Mononuclear cell (primary cell): ENCODE data around the gene ATAD1. TPM values are rescaled to one million over a fixed set of nuclear protein-coding genes. Genes with fewer than 3 reads are reported as not detected.
"Not testable (repeated sequence)": the region's sequence is repeated elsewhere in the genome, so short reads cannot be mapped to it uniquely, and the experiment has no call there.

Experiments
- H3K27me3 ChIP-seq: 2 replicates; pipeline ENCODE4 v1.6.0; 2011; ENCODE audit warnings: low read length, control low read depth; ENCODE audit not compliant: insufficient read depth
- H3K4me1 ChIP-seq: 2 replicates; pipeline ENCODE4 v1.5.1; 2011; ENCODE audit warnings: mild to moderate bottlenecking, low read length, control low read depth; ENCODE audit not compliant: insufficient read depth
- H3K4me3 ChIP-seq: 2 replicates; pipeline ENCODE4 v1.5.1; 2011; ENCODE audit warnings: mild to moderate bottlenecking, low read length, moderate library complexity
- H3K9me3 ChIP-seq: 2 replicates; pipeline ENCODE4 v1.5.1; 2011; ENCODE audit warnings: low read depth, mild to moderate bottlenecking, control low read depth, low read length
- total RNA-seq: library from RNA; depleted of rRNA; stranded (reverse); fragments of >200 nt; gene quantifications from one replicate; pipeline ENCODE4 v1.2.3, GENCODE V29; 2012

ATAD1 gene
- total RNA-seq, 1 donor: 63.8 TPM

DNA sequence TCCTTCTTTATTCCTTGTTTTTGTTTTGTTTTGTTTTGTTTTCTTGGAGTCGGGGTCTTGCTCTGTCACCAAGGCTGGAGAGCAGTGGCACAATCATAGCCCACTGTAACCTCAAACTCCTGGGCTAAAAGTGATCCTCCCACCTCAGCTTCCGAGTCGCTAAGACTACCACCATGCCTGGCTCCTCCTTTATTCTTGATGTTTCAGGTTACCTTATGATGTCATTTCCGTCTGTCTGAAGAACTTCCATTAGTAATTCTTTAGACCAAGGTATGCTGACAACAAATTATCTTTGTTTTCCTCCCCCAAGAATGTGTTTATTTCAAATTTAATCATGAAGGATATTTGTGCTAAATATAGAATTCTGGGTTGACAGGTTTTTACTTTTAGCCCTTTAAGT is 18.1 kb upstream of the ATAD1 start:
- H3K9me3 ChIP-seq: no peaks in the 10 kb centered on the region
- no peaks in the 10 kb centered on the region for H3K27me3 ChIP-seq
- no peak overlapping the region for H3K4me3 ChIP-seq
- H3K4me1 ChIP-seq: no peaks in the 10 kb centered on the region

DNA sequence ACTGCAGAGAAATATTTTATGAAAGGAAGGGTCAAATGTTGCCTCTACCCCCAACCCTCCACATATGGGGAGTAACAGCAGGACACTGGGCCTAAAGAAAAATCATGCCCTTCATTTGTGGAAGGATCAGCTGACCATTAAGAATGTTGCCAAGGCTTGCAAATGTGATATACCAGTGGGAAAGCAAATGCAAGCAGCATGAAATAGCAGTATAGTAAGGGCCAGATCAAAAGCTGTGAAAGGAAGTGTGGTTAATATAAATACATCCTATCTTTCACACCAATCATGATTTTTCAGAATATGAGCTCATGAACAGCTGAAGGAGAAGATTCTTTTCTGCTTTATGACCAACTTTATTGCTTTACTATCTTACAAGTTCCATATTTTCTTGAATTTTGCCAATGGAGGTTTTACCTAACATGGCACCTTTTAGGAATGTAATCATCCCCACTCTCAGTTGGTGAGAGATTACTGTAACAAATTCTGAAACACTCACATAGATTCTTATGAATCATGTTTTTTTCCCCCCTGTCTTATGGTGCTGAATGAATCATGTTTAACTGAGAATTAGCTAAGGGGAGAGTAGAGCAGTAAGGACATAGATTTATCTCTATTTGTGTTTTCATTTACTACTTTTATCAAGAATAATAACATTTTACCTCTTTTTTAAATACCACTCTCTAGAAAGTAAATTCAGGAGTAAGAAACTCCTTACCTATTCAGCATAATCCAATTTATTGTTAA is 12.1 kb upstream of the ATAD1 start:
- Histone ChIP-seq H3K9me3 (no peaks in the 10 kb centered on the region), H3K4me3 (no peak overlapping the region), H3K4me1 (no peaks in the 10 kb centered on the region), H3K27me3 (no peaks in the 10 kb centered on the region)

DNA sequence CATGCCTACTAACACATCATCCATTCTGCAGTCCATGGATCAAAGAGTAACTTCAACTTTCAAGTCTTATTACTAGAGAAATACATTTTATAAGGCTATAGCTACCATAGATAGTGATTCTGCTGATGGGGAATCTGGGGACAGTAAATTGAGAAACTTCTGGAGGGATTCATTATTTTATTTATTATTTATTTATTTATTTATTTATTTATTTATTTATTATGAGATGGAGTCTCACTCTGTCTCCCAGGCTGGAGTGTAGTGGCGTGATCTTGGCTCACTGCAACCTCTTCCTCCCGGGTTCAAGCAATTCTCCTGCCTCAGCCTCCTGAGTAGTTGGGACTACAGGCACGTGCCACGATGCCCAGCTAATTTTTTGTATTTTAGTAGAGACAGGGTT is 11.0 kb upstream of the ATAD1 start:
- not testable (repeated sequence) for H3K9me3 ChIP-seq, H3K4me1 ChIP-seq, H3K4me3 ChIP-seq, H3K27me3 ChIP-seq

DNA sequence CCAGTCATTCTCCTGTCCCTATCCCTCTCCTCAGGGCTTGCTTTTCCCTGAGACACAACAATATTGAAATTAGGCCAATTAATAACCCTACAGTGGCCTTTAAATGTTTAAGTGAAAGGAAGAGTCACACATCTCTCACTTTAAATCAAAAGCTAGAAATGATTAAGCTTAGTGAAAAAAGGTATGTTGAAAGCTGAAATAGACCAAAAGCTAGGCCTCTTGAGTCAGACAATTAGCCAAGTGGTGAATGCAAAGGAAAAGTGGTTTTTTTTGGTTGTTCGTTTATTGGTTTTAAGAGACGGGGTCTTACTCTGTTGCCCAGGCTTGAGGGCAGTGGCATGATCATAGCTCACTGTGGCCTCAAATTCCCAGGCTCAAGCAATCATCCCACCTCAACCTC is 9.7 kb upstream of the ATAD1 start:
- no peak overlapping the region for H3K4me3 ChIP-seq
- H3K27me3 ChIP-seq: no peaks in the 10 kb centered on the region
- no peaks in the 10 kb centered on the region for H3K4me1 ChIP-seq
- no peaks in the 10 kb centered on the region for H3K9me3 ChIP-seq

DNA sequence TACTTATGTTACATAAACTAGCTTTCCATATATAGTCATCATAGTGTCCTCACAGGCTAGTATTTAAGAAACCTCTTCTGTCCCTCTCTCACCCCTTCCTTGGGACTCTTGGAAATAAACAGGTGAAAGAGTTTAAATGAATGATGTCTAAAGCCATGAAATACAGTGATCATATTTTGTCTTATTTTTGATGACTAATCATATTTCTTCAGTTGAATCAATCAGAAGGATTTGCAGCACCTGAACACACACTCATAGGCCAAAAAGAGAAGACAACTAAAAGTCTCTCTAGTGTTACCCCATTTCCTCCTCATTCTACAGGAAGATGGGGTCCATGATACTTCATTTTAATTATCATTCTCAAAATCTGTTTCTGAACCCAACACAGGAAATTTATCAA is 8.6 kb upstream of the ATAD1 start:
- Histone ChIP-seq H3K4me3 (no peak overlapping the region), H3K4me1 (no peaks in the 10 kb centered on the region), H3K27me3 (no peaks in the 10 kb centered on the region), H3K9me3 (no peaks in the 10 kb centered on the region)

DNA sequence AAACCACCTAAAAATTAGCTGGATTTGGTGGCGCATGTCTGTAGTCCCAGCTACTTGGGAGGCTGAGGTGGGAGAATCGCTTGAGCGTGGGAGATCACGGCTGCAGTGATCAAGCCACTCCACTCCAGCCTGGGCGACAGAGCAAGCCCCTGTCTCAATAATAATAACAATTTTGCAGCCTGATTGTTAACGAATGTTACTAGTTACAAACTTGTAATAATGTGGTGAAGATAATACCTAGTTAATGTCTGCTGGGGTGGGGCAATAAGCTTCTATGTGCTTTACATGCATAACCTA is 1.2 kb upstream of the ATAD1 start:
- Histone ChIP-seq H3K27me3 (no peaks in the 10 kb centered on the region), H3K4me1 (peaks cover 17% of the 10 kb centered on the region), H3K9me3 (no peaks in the 10 kb centered on the region), H3K4me3 (no peak overlapping the region)

DNA sequence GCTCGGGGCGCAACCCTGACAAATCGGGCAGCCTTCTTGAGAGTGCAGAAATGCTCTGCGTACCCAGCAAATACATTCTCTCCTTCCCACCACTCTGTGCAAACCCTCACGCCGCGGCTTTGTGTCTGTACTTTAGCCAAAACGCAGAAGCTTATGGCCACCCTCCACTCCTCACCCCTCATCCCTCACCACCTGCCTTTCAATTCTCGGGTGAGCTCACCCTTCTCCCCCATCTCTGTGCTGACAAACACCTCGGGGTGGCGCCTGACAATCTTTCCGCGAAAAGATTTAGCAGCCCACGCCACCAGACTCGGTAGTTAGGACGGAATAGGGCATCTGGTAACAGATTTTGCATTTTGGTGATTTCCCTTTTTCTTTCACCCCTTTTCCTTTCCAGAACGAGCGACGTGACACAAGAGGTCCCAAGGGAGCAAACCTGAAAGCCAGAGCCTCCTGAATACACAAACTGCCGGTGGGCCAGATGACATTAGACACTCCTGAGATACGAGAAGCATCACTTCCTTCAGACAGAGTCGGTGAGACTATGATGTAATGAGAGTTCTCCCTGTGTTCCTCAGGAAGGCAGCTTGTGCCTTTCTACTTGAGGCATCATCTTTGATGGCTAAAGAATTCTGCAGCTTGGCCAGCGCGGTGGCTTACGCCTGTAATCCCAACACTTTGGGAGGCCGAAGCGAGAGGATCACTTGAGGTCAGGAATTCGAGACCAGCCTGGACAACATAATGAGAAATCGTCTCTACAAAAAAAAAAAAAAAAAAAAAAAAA is 671 bp upstream of the ATAD1 start:
- H3K4me3 ChIP-seq: peak overlapping the region; percentile 76
- no peaks in the 10 kb centered on the region for H3K27me3 ChIP-seq
- no peaks in the 10 kb centered on the region for H3K9me3 ChIP-seq
- H3K4me1 ChIP-seq: peaks cover 17% of the 10 kb centered on the region

DNA sequence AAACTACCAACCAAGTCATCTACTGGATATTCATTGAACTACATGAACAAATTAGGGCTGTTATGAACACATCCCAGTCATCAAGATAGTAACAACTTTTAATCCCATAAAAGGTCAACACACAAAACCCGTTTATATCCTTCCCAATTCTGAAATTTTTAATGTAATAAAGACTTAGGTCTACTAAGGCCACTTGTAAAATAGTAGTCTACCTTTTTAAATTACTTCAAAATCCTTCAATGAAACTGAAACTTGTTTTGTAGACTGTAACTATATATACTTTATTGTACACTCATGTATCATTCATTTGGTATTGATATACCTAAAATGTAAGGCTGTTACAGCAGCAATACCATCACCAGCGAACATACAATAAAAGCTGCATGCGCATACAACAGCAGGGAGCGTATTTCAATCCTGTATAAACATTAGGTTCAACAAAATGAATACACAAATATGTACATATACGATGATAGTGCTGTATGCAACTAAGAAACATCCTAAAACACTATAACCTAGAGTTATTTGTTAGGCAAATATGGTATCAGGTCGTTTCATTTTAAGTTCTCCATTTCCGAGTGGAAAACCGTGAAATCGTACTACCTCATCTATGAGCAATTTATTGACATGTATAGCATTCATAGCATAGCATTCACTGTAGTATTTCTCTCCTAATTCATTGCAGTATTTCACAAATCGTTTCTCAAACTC is 973 bp downstream of the ATAD1 start:
- H3K4me3 ChIP-seq: peak overlapping the region; percentile 76
- H3K4me1 ChIP-seq: peaks cover 17% of the 10 kb centered on the region
- no peaks in the 10 kb centered on the region for H3K27me3 ChIP-seq
- no peaks in the 10 kb centered on the region for H3K9me3 ChIP-seq

DNA sequence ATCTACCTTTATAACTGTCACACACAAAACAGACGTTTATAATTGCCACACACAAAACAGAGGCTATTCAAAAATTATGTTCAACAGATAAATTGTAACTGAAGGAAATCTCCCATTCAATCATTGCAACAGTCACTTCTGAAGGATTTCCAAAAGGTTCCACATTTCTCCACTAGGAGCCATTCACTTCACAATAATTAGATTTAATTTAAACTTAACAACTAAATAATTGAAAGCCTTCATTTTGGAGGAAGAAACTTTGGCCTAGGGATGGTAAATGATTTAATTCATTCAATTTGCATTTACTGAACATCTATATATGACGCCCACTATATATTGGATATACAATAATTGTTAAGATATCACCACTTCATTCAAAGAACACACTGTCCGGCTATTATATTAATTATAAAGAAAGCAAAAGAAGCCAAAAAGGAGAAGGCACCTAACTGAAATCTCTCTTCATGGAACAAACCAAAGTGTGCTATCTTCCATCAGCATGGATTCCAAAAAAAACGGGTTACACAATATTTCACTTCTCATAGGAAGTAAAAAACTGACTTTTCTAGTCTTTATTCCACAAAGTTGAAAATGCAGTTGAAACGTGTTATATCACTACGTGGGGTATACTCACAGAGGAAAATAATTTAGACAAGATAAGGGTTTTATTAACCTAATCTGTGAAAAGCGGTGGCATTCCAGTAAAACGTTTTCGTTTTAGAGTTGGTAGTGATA is 1.7 kb downstream of the ATAD1 start:
- Histone ChIP-seq H3K4me1 (peaks cover 17% of the 10 kb centered on the region), H3K27me3 (no peaks in the 10 kb centered on the region), H3K9me3 (no peaks in the 10 kb centered on the region), H3K4me3 (no peak overlapping the region)

DNA sequence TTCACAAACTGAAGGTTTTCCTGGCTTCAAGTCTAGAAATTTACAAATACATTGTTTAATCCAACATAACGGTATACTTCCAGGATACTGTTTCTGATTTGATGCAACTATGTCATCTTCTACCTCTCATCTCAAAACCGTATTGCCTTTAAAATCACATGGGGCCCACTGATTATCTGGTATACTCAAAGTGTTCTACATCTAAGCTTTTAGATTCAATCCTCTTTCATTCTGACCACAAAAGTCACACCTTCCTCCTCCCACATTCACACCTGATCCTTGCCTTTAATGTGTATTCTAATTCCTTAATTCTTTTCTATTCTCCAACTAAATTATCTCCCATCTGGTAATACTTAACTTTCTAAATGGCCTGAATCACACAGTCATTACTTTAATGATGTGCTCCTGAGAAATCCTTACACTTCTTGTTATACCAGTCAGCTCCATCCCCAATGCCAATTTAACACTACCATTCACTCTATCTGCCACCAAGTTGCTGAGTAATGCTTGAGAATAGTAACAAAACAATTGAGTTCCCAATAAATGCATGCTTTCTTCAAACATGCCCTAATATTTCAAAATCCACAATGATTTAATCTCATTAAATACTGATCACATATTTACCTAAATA is 13.0 kb downstream of the ATAD1 start:
- H3K4me1 ChIP-seq: no peaks in the 10 kb centered on the region
- no peaks in the 10 kb centered on the region for H3K27me3 ChIP-seq
- H3K9me3 ChIP-seq: peaks cover 10% of the 10 kb centered on the region
- no peak overlapping the region for H3K4me3 ChIP-seq

DNA sequence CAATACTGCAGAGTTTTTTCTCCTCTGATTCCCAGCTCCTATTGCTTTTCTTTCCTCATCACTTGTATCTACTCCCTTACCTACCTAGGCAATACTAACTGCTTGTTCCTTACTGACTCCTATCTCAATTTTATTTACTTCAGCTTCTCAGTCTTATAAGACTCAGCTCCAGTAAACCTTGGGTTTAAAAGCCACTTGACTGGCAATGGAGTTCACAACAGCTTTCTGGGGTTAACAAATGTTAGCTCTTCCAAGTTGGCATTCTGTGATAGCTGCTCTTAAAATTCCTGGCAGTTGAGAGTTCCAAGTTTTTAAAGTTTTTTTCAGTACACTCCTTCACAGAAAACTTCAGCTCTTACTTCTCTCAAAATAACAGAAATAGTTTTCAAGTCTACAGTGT is 14.2 kb downstream of the ATAD1 start:
- Histone ChIP-seq H3K4me1 (no peaks in the 10 kb centered on the region), H3K4me3 (no peak overlapping the region), H3K9me3 (peaks cover 10% of the 10 kb centered on the region), H3K27me3 (no peaks in the 10 kb centered on the region)

DNA sequence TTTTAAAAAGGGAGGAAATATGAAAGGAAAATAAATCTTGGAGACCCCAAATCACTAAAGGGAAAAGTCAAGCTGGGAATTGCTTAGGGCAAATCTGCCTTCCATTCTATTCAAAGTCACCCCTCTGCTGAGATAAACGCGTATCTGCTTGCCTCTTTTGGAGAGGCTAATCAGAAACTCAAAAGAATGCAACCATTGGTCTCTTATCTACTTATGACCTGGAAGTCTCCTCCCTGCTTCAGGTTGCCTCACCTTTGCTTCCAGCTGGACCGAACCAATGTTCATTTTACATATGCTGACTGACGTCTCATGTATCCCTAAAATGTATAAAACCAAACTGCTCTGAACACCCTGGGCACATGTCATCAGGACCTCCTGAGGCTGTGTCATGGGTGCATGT is 14.7 kb downstream of the ATAD1 start:
- H3K9me3 ChIP-seq: peaks cover 10% of the 10 kb centered on the region
- no peaks in the 10 kb centered on the region for H3K4me1 ChIP-seq
- no peak overlapping the region for H3K4me3 ChIP-seq
- H3K27me3 ChIP-seq: no peaks in the 10 kb centered on the region

DNA sequence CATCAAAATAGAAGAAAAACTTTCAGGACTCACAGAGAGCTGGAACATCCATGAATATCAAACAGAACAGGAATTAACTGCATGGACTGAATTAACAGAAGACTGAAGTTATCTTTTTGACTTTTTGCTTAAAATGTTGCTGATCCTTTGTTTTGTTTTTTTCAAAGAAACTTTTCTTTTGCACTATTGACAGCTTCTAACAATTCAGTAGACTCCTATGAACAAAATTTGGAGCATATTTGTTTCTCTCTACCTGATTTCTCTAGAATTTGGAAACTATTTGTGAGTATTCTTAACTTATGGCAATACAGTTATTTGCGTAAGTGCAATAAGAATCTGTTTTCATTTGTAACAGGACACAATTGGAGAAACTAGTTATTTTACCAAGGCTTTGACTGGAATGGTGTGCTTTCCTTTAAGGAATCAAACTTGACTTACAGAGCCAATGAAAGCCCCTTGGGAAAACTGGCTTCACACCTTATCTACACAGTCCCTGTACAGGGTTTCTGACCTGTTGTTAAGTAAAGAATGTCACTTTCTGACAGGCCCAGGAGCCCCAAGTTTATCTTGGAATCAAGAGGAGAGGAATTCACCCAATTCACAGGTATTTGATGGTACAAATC is 16.1 kb downstream of the ATAD1 start:
- H3K9me3 ChIP-seq, H3K4me3 ChIP-seq, H3K4me1 ChIP-seq, H3K27me3 ChIP-seq: not testable (repeated sequence)

DNA sequence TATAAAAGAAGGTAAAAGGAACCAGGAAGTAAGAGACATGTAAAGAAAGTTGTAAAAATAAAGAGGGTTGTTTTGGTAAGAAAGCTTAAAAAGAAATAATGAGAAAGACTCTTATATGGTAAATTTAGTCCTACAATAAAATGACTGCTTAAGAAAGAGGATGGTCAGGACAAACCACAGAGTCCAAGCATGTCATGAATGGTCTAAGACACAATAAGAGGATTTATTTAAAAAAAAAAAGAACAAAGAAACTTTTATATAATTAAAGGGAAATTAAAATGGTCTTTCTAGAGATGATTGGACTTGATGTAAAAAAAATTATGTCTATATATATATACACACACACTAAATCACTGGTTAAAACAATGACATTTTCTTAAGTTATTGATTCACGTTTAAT is 18.2 kb downstream of the ATAD1 start:
- peaks cover 8% of the 10 kb centered on the region for H3K4me1 ChIP-seq
- H3K27me3 ChIP-seq: no peaks in the 10 kb centered on the region
- peaks cover 10% of the 10 kb centered on the region for H3K9me3 ChIP-seq
- H3K4me3 ChIP-seq: no peak overlapping the region
